HL-60 (cell line): Measurements from ENCODE around the gene AKT2.
"Not testable (repeated sequence)": the region's sequence is repeated elsewhere in the genome, so short reads cannot be mapped to it uniquely, and the experiment has no call there.

Source experiments
- DNase-seq, 2 experiments: peaks; one replicate each; pipeline ENCODE4 v3.0.0-alpha.2; 2010 to 2020; ENCODE audit warnings: low read depth in 1 of 2, low spot score in 1 of 2
- H3K27ac ChIP-seq: fragments of 250-450 bp; sonication (Bioruptor Pico); replicated peaks from 2 replicates; pipeline ENCODE4 v1.5.1; 2020; ENCODE audit warnings: mild to moderate bottlenecking, moderate library complexity
- H3K27me3 ChIP-seq: fragments of 250-450 bp; sonication (Bioruptor Pico); 2 replicates; pipeline ENCODE4 v1.5.1; 2021; ENCODE audit warnings: mild to moderate bottlenecking, moderate library complexity; ENCODE audit not compliant: insufficient read depth, poor library complexity, severe bottlenecking
- H3K4me3 ChIP-seq: replicated peaks from 2 replicates; pipeline ENCODE4 v1.5.1; 2011; ENCODE audit warnings: mild to moderate bottlenecking, control low read depth, low read length; ENCODE audit not compliant: insufficient read depth
- CTCF ChIP-seq: IDR thresholded peaks from one replicate; pipeline ENCODE4 v1.5.1; 2011; ENCODE audit warnings: low read length, control low read depth, inconsistent platforms; ENCODE audit not compliant: insufficient read depth
- GABPA ChIP-seq: IDR thresholded peaks from 2 replicates; pipeline ENCODE4 v1.6.1; 2012; ENCODE audit warnings: low read depth
- POLR2AphosphoS5 ChIP-seq: IDR thresholded peaks from 2 replicates; pipeline ENCODE4 v1.6.1; 2012; ENCODE audit warnings: low read depth
- SPI1 ChIP-seq: IDR thresholded peaks from 2 replicates; pipeline ENCODE4 v1.6.1; 2012; ENCODE audit warnings: low read depth, mild to moderate bottlenecking, borderline replicate concordance
- long read RNA-seq: library from polyadenylated mRNA; unstranded; transcript quantifications from one replicate; pipeline ENCODE4 v2.0.0, GENCODE V29; 2020
- TF ChIP-seq, protein P1 (sequence below): IDR thresholded peaks from 2 replicates; pipeline ENCODE4 v1.6.1; 2012; ENCODE audit warnings: low read depth; ENCODE audit not compliant: insufficient replicate concordance

The AKT2 gene
- long read RNA-seq, full-length matches to known transcripts: 8 of 27 reads
- long read RNA-seq, partial matches to known transcripts: 5 of 27 reads
- long read RNA-seq, other reads (novel, unspliced or antisense): 14 of 27 reads

GRCh38 chr19:40284501-40285352, at the start of gene AKT2:
AKT2 (minus strand) TSS chr19:40285345; CDS start chr19:40265267, 20,078 bp downstream.
- peak within 1 kb of the TSS; percentile 77 for H3K4me3 ChIP-seq
- DNase-seq: peak in 1 of 2 experiments; percentile 14
- peak within 1 kb of the TSS; percentile 87 for H3K27ac ChIP-seq
- no peaks in the 10 kb centered on the region for H3K27me3 ChIP-seq
- no peak for TF ChIP-seq GABPA
- TF ChIP-seq, protein P1, sequence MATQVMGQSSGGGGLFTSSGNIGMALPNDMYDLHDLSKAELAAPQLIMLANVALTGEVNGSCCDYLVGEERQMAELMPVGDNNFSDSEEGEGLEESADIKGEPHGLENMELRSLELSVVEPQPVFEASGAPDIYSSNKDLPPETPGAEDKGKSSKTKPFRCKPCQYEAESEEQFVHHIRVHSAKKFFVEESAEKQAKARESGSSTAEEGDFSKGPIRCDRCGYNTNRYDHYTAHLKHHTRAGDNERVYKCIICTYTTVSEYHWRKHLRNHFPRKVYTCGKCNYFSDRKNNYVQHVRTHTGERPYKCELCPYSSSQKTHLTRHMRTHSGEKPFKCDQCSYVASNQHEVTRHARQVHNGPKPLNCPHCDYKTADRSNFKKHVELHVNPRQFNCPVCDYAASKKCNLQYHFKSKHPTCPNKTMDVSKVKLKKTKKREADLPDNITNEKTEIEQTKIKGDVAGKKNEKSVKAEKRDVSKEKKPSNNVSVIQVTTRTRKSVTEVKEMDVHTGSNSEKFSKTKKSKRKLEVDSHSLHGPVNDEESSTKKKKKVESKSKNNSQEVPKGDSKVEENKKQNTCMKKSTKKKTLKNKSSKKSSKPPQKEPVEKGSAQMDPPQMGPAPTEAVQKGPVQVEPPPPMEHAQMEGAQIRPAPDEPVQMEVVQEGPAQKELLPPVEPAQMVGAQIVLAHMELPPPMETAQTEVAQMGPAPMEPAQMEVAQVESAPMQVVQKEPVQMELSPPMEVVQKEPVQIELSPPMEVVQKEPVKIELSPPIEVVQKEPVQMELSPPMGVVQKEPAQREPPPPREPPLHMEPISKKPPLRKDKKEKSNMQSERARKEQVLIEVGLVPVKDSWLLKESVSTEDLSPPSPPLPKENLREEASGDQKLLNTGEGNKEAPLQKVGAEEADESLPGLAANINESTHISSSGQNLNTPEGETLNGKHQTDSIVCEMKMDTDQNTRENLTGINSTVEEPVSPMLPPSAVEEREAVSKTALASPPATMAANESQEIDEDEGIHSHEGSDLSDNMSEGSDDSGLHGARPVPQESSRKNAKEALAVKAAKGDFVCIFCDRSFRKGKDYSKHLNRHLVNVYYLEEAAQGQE: no peak
- TF ChIP-seq POLR2AphosphoS5: no peak
- TF ChIP-seq SPI1: no peak
- no peak for TF ChIP-seq CTCF

DNA sequence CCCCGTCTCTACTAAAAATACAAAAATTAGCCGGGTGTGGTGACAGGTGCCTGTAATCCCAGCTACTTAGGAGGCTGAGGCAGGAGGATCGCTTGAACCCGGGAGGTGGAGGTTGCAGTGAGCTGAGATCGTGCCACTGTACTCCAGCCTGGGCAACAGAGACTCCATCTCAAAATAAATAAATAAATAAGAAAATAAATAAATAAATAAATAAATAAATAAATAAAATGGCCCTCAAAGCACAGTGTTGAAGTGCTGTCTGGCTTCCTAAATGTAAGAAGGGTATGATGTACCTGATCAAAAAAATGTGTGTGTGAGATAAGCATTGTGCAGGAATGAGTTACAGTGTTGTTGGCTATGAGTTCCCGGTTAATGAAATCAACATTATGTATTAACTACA, 47.9 kb upstream of the AKT2 start:
- H3K27ac ChIP-seq, DNase-seq, H3K4me3 ChIP-seq, H3K27me3 ChIP-seq: not testable (repeated sequence)

DNA sequence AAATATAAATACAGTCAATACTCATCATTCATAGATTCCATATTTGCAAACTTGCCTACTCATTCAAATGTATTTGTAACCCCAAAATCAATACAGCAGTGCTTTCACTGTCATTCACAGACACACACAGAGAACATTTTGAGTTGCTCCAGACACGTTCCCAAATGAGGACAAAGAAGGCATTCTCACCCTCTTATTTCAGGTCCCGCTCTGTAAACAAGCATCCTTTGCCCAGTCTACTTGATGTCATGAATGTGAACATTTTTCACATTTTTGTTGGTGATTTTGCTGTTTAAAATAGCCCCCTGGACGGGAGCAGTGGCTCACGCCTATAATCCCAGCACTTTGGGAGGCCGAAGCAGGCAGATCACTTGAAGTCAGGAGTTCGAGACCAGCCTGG, 47.5 kb upstream of the AKT2 start:
- Histone ChIP-seq H3K27me3 (no peaks in the 10 kb centered on the region), H3K27ac (no peak overlapping the region), H3K4me3 (no peak overlapping the region)
- TF ChIP-seq, protein P1: no peak
- TF ChIP-seq GABPA (no peak), POLR2AphosphoS5 (no peak), SPI1 (no peak), CTCF (no peak)
- DNase-seq: no peak

- Histone ChIP-seq H3K4me3 (no peak overlapping the region), H3K27ac (no peak overlapping the region), H3K27me3 (no peaks in the 10 kb centered on the region)
- no peak for DNase-seq
- TF ChIP-seq, protein P1: no peak
- TF ChIP-seq POLR2AphosphoS5: no peak
- no peak for TF ChIP-seq CTCF
- TF ChIP-seq GABPA: no peak
- no peak for TF ChIP-seq SPI1
Measured at GRCh38 chr19:40331052-40331451, 45.9 kb upstream of the AKT2 start.
